H1 (cell line): ENCODE measurements around the gene KLF16. TPM values are rescaled to one million over a fixed set of nuclear protein-coding genes. Genes with fewer than 3 reads are reported as not detected.

Experiments
- CBX5 ChIP-seq: fragments of 300-800, 300-1000 bp; sonication (generic); IDR thresholded peaks from 2 replicates; pipeline ENCODE4 v1.7.1; 2016; ENCODE audit warnings: antibody characterized with exemption, low read length, low read depth
- CHD7 ChIP-seq: fragments of 300-600 bp; sonication (generic); IDR thresholded peaks from 2 replicates; pipeline ENCODE4 v1.7.1; 2012; ENCODE audit warnings: low read length, moderate library complexity, mild to moderate bottlenecking, inconsistent platforms; ENCODE audit not compliant: insufficient replicate concordance
- EP300 ChIP-seq, 2 experiments: IDR thresholded peaks; 1 replicate in 1 of 2; 2 replicates in 1 of 2; pipeline ENCODE4 v1.6.1; 2011 to 2012; ENCODE audit warnings: low read depth in 2 of 2, low read length in 2 of 2, mild to moderate bottlenecking in 2 of 2, borderline replicate concordance in 1 of 2, inconsistent platforms in 1 of 2, moderate library complexity in 1 of 2
- EZH2 ChIP-seq: fragments of 200-600 bp; sonication (generic); IDR thresholded peaks from 2 replicates; pipeline ENCODE4 v1.7.1; 2012; ENCODE audit warnings: low read depth, mild to moderate bottlenecking, moderate library complexity, low read length, inconsistent platforms; ENCODE audit not compliant: severe bottlenecking
- KDM1A ChIP-seq: fragments of 200-600, 300-600 bp; sonication (generic); IDR thresholded peaks from 2 replicates; pipeline ENCODE4 v1.7.1; 2016; ENCODE audit warnings: mild to moderate bottlenecking, low read length, borderline replicate concordance
- polyA plus RNA-seq, 7 experiments: library from polyadenylated mRNA; depleted of rRNA in 3 of 7; stranded (reverse) in 5 of 7; unstranded in 2 of 7; fragments of >200 nt in 5 of 7; fragments of 200-250 nt in 2 of 7; gene quantifications; 1 replicate in 5 of 7; 2 replicates in 1 of 7; 4 replicates in 1 of 7; pipeline versions ENCODE4 v1.2.1 to v1.2.3, GENCODE V29; 2011 to 2013; ENCODE audit warnings: missing spikeins in 2 of 7, mixed read lengths in 2 of 7
- total RNA-seq: library from RNA; stranded (reverse); fragmentation: NEBNext Ultra II Directional; extraction: Animal tissue kit (Norgen Biotek cat#: 25700); gene quantifications from 2 replicates; pipeline ENCODE4 v1.2.1, GENCODE V29; 2021
- TF ChIP-seq, protein P1 (sequence below): IDR thresholded peaks from 2 replicates; pipeline ENCODE4 v1.6.1; 2012; ENCODE audit warnings: inconsistent platforms

The KLF16 gene
- total and polyA plus RNA-seq, 2 of the 8 experiments (the other 6 are each of a cell fraction or from before 2014, with no cell fraction given) = 14.3 to 45.9 TPM

- TF ChIP-seq CHD7 (no peak), EP300 (IDR thresholded peaks at IDR 0.05; ENCODE audit: borderline replicate concordance in 1 of 2, low read depth in 2 of 2, low read length in 2 of 2) (no peak), CBX5 (no peak), EZH2 (no peak), KDM1A (no peak)
- TF ChIP-seq, protein P1, sequence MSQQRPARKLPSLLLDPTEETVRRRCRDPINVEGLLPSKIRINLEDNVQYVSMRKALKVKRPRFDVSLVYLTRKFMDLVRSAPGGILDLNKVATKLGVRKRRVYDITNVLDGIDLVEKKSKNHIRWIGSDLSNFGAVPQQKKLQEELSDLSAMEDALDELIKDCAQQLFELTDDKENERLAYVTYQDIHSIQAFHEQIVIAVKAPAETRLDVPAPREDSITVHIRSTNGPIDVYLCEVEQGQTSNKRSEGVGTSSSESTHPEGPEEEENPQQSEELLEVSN = no peak
These were observed 58.5 kb downstream of the KLF16 start (continued) for GRCh38 chr19:1804858-1805257.
